Sciatic nerve (tissue), 2 donors: ENCODE measurements around the gene PLXNA4. TPM values are rescaled to one million over a fixed set of nuclear protein-coding genes. Genes with fewer than 3 reads are reported as not detected.

Source experiments
- ATAC-seq: fragments of 200-7000 bp; cut with Tn5 transposase; one replicate; pipeline ENCODE4 v1.9.1; 2020; ENCODE audit warnings: mild to moderate bottlenecking, moderate library complexity
- DNase-seq: peaks from one replicate; pipeline ENCODE4 v3.0.0-alpha.2; 2020; ENCODE audit warnings: low spot score
- intact Hi-C: fragments of 100-400 bp; cut with DNase I; formaldehyde crosslinking; loops from one replicate; pipeline ENCODE4 v1.14.2; 2022
- total RNA-seq: library from RNA; stranded (reverse); fragmentation: NEBNext Ultra II Directional; extraction: Animal tissue kit (Norgen Biotek cat#: 25700); gene quantifications from one replicate; pipeline ENCODE4 v1.2.1, GENCODE V29; 2021
- donor health status: DM: no; HTN: no; CAD: no.
- donor health status: DM: no; HTN: no; CAD: no.

PLXNA4 gene
- total RNA-seq, 1 donor from 2014 or later, result 9.0 TPM

DNA sequence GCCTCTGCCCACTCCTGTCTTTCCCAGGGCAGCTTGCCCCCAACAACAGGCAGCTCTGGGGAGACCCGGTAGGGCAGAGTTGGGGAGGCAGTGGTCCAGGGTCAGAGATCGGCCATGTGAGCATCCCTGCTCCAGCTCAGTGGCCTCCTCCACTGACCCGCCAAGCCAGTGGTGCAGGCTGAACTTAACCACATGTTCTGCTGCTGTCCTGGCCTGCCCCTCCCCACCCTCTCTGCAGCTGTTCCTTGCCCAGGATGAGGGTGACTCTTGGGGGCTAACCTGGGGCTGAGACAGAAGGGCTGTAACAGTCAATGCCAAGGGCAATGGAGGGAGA lies 349.3 kb downstream of the PLXNA4 start:
- intact Hi-C loops, result no loop called here
- DNase-seq, result no peak

GRCh38 chr7:132226046-132226956 lies 350.0 kb downstream of the PLXNA4 start:
- ATAC-seq (no peak), DNase-seq (no peak)
- intact Hi-C loops, result no loop called here

More for the DNA sequence above, 349.3 kb downstream of the PLXNA4 start:
- no peak for ATAC-seq

GRCh38 chr7:132225216-132226030 lies 350.8 kb downstream of the PLXNA4 start:
- DNase-seq (no peak), ATAC-seq (no peak)
- intact Hi-C loops, result no loop called here

DNA sequence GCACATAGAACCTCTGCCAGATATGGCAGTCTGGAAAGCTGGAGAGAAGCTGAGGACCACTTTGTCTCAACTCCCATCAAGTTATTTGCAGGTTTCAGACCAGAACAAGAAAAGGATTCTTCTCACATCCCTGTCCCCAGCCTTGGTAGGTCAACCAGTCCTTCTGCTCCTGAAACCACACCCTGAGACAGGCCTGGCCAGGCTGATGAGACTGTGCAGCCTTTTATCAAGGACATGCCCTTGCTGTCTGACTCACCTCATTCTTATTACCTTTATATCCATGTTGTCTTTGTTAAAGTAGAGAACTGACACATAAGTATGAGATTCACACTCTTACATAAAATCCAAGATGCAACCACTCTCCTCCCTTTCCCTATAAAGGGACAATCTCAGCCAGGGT lies 354.9 kb downstream of the PLXNA4 start:
- DNase-seq (peak; percentile 9), ATAC-seq (no peak)
- intact Hi-C loops, result no loop called here

GRCh38 chr7:132220060-132220459 lies 356.2 kb downstream of the PLXNA4 start:
- peak; percentile 15 for DNase-seq
- intact Hi-C loops, result no loop called here
- no peak for ATAC-seq

- intact Hi-C loops, result no loop called here
- ATAC-seq (no peak), DNase-seq (peak; percentile 10)
Observed at GRCh38 chr7:132218876-132219275, 357.4 kb downstream of the PLXNA4 start.

GRCh38 chr7:132216847-132217525 lies 359.3 kb downstream of the PLXNA4 start:
- ATAC-seq (no peak), DNase-seq (no peak)
- intact Hi-C loops, result no loop called here

GRCh38 chr7:132214452-132214851 lies 361.8 kb downstream of the PLXNA4 start:
- ATAC-seq (no peak), DNase-seq (no peak)
- intact Hi-C loops, result no loop called here

GRCh38 chr7:132213583-132213982 lies 362.7 kb downstream of the PLXNA4 start:
- no peak for ATAC-seq
- DNase-seq, result no peak
- intact Hi-C loops, result no loop called here

DNA sequence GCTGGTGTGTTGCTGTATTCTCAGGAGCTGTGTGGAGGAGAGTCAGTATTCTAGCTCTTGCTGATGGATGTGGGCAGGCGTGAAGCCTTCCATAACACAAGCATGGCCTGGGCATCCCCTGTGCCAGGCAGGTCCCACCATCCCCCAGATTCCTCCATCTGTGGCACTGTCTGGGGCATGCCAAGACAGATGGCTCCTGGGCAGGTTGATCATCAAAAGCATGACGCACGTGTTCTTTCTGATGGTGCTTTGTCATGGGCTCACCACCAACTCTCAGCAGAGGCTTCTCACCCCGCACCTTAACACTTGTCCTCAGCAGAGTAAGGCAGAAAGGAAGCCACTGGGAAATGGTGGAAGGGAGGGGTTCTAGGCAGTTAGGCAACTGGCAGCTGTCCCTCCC lies 364.3 kb downstream of the PLXNA4 start:
- intact Hi-C loops, result no loop called here
- no peak for DNase-seq
- no peak for ATAC-seq

GRCh38 chr7:132210821-132211220 lies 365.4 kb downstream of the PLXNA4 start:
- no peak for DNase-seq
- no peak for ATAC-seq
- intact Hi-C loops, result no loop called here

DNA sequence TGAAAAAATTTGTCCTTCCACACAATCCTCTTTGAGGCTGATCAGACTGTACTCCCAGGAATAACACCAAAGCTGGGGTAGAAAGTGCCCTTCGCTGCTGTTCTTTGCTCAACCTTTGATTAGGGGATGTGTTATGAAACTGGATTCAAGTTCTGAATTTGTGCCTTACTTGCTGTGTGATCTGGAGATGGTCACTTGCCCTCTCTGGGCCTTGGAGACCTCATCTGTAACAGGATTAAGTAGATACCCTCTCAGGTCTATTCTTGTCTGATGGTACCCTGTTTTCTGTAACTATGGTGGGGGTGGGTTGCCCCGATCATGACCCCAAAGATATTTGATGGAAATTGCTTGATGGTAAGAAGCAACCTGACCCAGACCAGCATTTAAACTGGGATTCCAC lies 368.5 kb downstream of the PLXNA4 start:
- DNase-seq, result no peak
- intact Hi-C loops, result no loop called here
- no peak for ATAC-seq

DNA sequence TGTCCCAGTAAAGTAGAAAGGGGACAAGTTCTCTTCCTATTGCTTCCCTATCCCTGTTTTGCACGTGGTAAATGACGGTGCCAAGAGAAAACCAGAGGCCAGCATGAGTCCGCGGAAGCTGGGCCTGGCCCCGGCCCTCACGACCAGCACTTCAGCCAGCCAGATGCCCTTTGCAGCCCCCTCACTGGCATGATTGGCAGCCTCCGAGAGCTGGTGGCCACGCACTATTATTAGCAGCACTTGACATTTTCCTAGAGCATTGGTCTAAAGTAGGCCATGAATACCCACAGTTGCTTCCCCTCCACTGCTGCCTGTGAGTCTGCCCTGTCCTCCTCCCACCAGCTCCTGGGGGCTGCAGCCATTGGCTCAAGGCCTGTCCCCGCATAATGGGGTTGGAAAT lies 369.1 kb downstream of the PLXNA4 start:
- DNase-seq, result no peak
- ATAC-seq, result no peak

DNA sequence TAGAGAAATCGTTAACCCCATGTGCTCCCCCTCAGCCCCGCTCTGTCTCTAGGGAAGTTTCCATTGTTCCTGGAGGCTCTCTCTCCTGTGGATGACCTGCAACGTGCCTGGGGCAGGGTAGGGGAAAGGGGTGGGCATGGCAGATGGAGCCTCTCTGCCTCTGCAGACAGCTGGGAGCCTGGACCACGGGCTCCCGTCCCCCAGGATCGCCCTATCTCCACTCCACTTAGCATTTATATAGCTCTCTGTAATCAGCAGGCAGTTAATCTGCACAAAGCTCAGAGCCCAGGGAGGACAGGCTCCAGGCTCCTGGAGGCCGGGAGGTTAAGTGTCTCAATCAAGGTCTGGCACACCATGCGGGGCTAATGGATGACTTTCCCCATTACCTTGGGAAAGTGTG lies 369.7 kb downstream of the PLXNA4 start:
- ATAC-seq, result no peak
- intact Hi-C loops, result no loop called here
- DNase-seq, result no peak

More for the DNA sequence above, 369.1 kb downstream of the PLXNA4 start:
- intact Hi-C loops, result no loop called here

DNA sequence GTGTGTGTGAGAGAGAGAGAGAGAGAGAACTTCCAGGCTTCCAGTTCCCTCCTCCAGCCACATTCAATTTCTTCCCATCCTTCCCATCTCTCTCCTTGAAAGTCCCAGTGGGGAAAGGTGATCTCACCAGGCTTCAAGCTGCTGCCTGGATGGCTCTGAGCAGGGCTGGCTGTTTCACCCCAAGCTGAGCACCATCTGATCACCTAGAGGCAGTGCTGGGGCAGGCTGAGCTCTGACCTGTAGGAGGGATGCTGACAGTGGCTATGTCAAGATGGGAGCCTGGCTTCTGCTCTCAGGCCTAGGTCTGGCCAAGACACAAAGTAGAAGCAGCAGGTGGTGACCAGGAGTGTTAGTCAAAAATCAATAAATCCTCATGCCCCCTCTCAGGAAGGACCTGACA lies 370.8 kb downstream of the PLXNA4 start:
- no peak for ATAC-seq
- intact Hi-C loops, result no loop called here
- DNase-seq, result no peak

DNA sequence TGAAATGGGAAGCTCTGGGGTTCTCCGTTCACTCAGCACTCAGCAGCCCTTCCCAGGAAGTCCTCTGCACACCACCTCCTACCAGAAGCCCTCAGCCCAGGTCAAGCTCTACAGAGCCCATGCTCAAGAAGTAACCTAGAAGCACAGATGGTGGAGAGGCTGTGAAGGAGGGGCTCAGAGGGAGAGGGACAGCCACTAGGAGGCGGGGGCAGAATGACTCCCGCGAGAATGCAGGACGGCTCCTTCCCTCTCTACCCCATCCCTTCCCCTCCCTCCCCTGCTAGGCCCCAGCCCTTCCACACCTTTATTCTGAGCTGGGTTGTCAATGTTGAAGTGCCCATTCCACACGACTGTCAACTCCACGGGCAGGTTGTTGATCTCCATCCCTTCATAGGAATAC lies 373.2 kb downstream of the PLXNA4 start:
- intact Hi-C loops, result no loop called here
- ATAC-seq (no peak), DNase-seq (no peak)

DNA sequence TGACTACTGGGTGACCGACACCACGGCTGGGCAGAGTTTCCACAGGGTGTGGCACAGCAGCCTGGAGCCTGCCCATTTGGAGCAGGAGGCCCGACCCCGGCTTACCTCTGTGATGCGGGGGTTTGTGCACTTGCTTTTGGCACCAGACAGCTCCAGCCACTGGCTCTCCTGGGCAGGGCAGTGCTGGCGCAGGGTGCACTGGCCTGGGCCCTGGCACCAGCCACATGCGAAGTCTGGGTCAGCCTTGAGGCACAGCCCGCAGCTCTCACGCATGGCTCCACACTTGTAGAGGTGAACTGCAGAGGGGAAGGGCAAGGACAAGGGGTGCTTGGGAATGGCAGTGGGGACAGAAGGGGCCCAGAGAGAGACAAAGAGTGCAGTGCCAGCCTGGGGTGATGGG lies 373.7 kb downstream of the PLXNA4 start:
- DNase-seq (no peak), ATAC-seq (no peak)
- intact Hi-C loops, result no loop called here

DNA sequence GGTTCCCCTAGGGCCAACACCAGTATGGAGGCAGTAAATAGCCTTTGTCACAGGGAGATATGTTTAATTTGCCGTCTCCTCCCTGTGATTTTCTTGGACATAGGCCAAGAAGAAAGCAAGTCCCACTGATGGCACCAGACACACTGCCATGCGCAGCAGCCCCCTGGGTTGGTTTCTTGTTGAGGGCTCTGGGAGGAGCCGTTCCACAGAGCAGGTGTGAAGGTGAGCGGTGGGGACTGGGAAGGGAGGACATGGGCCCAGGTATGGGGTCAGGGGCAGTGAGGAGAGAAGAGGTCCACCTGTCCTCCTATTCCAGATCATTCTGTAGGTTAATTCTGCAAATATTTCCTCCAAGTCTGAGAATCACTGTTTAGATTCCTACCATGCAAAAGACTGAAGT lies 376.1 kb downstream of the PLXNA4 start:
- no peak for DNase-seq
- intact Hi-C loops, result no loop called here
- no peak for ATAC-seq

- intact Hi-C loops, result no loop called here
- ATAC-seq (no peak), DNase-seq (no peak)
Observed at GRCh38 chr7:132199626-132200025, 376.6 kb downstream of the PLXNA4 start.

- no peak for DNase-seq
- ATAC-seq, result no peak
- intact Hi-C loops, result no loop called here
Observed at GRCh38 chr7:132197772-132198171, 378.5 kb downstream of the PLXNA4 start.
